Neural cell (in vitro differentiated cells): Measurements from ENCODE around the gene STRBP. TPM values are rescaled to one million over a fixed set of nuclear protein-coding genes. Genes with fewer than 3 reads are reported as not detected.

Experiments
- H2AFZ ChIP-seq: fragments of 200-600, 300-800 bp; sonication (generic), shearing (Covaris generic); 2 replicates; pipeline ENCODE4 v1.6.0; 2014; ENCODE audit warnings: low read depth, mild to moderate bottlenecking, antibody characterized with exemption, low read length, moderate library complexity
- H3F3A ChIP-seq: fragments of 200-600 bp; shearing (Covaris generic); 2 replicates; pipeline ENCODE4 v1.6.1; 2016; ENCODE audit warnings: mild to moderate bottlenecking, moderate library complexity, mixed read lengths, antibody characterized with exemption, low read length; ENCODE audit not compliant: insufficient read depth, poor library complexity, severe bottlenecking
- H3K27ac ChIP-seq: fragments of 200-600, 300-800 bp; sonication (generic), shearing (Covaris generic); 2 replicates; pipeline ENCODE4 v1.5.1; 2014; ENCODE audit warnings: mild to moderate bottlenecking, low read length, moderate library complexity
- H3K27me3 ChIP-seq: fragments of 300-800, 200-600 bp; sonication (generic), shearing (Covaris generic); 2 replicates; pipeline ENCODE4 v1.6.0; 2014; ENCODE audit warnings: mild to moderate bottlenecking, low read depth, low read length, moderate library complexity; ENCODE audit not compliant: insufficient read depth
- H3K36me3 ChIP-seq: fragments of 300-800, 200-600 bp; sonication (generic), shearing (Covaris generic); 2 replicates; pipeline ENCODE4 v1.5.1; 2014; ENCODE audit warnings: mild to moderate bottlenecking, antibody characterized with exemption, low read length, moderate library complexity; ENCODE audit not compliant: insufficient read depth
- H3K4me2 ChIP-seq: fragments of 300-800, 200-600 bp; sonication (generic), shearing (Covaris generic); 2 replicates; pipeline ENCODE4 v1.6.0; 2014; ENCODE audit warnings: mild to moderate bottlenecking, low read length
- H3K4me3 ChIP-seq: fragments of 300-800, 200-600 bp; sonication (generic), shearing (Covaris generic); 2 replicates; pipeline ENCODE4 v1.5.1; 2014; ENCODE audit warnings: mild to moderate bottlenecking, low read length, moderate library complexity
- H3K79me2 ChIP-seq: fragments of 200-600 bp; shearing (Covaris generic); replicated peaks from 2 replicates; pipeline ENCODE4 v1.6.0; 2014; ENCODE audit warnings: mild to moderate bottlenecking, low read length, moderate library complexity; ENCODE audit not compliant: insufficient read depth
- H3K9ac ChIP-seq: fragments of 300-800, 200-600 bp; sonication (generic), shearing (Covaris generic); 2 replicates; pipeline ENCODE4 v1.6.1; 2016; ENCODE audit warnings: mild to moderate bottlenecking, low read length, mixed read lengths
- H3K9me2 ChIP-seq: fragments of 200-600 bp; shearing (Covaris generic); 2 replicates; pipeline ENCODE4 v1.6.1; 2016; ENCODE audit warnings: mild to moderate bottlenecking, low read length, mixed read lengths; ENCODE audit not compliant: insufficient read depth
- H3K9me3 ChIP-seq: fragments of 200-600, 300-800 bp; sonication (generic), shearing (Covaris generic); 2 replicates; pipeline ENCODE4 v1.6.1; 2016; ENCODE audit warnings: mild to moderate bottlenecking, mixed run types, low read length, moderate library complexity, mixed read lengths
- H4K20me1 ChIP-seq: fragments of 200-600 bp; shearing (Covaris generic); 2 replicates; pipeline ENCODE4 v1.6.1; 2016; ENCODE audit warnings: mild to moderate bottlenecking, mixed run types; ENCODE audit not compliant: insufficient read depth
- CTCF ChIP-seq: fragments of 450-650 bp; IDR thresholded peaks from 2 replicates; pipeline ENCODE4 v1.5.1; 2014; ENCODE audit warnings: antibody characterized with exemption, mild to moderate bottlenecking, moderate library complexity; ENCODE audit not compliant: poor library complexity, severe bottlenecking
- EP300 ChIP-seq: fragments of 450-650 bp; conservative IDR thresholded peaks from 2 replicates; pipeline ENCODE4 v1.6.1; 2014; ENCODE audit warnings: antibody characterized with exemption, mild to moderate bottlenecking, moderate library complexity; ENCODE audit not compliant: poor library complexity, severe bottlenecking
- EZH2 ChIP-seq: fragments of 200-600, 300-800 bp; shearing (Covaris generic), sonication (generic); IDR thresholded peaks from 2 replicates; pipeline ENCODE4 v1.6.1; 2014; ENCODE audit warnings: antibody characterized with exemption, low read length, borderline replicate concordance, mild to moderate bottlenecking; ENCODE audit not compliant: insufficient read depth, poor library complexity, severe bottlenecking
- MXI1 ChIP-seq: fragments of 450-650 bp; conservative IDR thresholded peaks from 2 replicates; pipeline ENCODE4 v1.6.1; 2014; ENCODE audit warnings: antibody characterized with exemption, mild to moderate bottlenecking; ENCODE audit not compliant: poor library complexity, severe bottlenecking
- POLR2AphosphoS5 ChIP-seq: IDR thresholded peaks from 2 replicates; pipeline ENCODE4 v1.6.1; 2012
- RAD21 ChIP-seq: fragments of 450-650 bp; conservative IDR thresholded peaks from 2 replicates; pipeline ENCODE4 v1.6.1; 2014; ENCODE audit warnings: antibody characterized with exemption, mild to moderate bottlenecking, moderate library complexity
- SMC3 ChIP-seq: fragments of 450-650 bp; conservative IDR thresholded peaks from 2 replicates; pipeline ENCODE4 v1.6.1; 2014; ENCODE audit warnings: antibody characterized with exemption, mild to moderate bottlenecking, moderate library complexity; ENCODE audit not compliant: poor library complexity
- TAF1 ChIP-seq: IDR thresholded peaks from 2 replicates; pipeline ENCODE4 v1.6.1; 2012; ENCODE audit warnings: low read depth
- polyA plus RNA-seq: library from polyadenylated mRNA; depleted of rRNA; stranded (reverse); fragments of >200 nt; gene quantifications from 2 replicates; pipeline ENCODE4 v1.2.3, GENCODE V29; 2014
- TF ChIP-seq, protein P1 (sequence below): IDR thresholded peaks from 2 replicates; pipeline ENCODE4 v1.6.1; 2012; ENCODE audit warnings: borderline replicate concordance

The STRBP gene
- polyA plus RNA-seq, 1 donor from 2014 or later = 64.6 TPM

GRCh38 chr9:123167474-123167873, 100.9 kb downstream of the STRBP start:
- Histone ChIP-seq H2AFZ (no peak overlapping the region), H3K4me2 (no peak overlapping the region), H3K79me2 (no peaks in the 10 kb centered on the region), H3K27ac (no peak overlapping the region), H3K4me3 (no peak overlapping the region), H3F3A (no peaks in the 10 kb centered on the region), H3K9ac (no peak overlapping the region), H3K36me3 (no peaks in the 10 kb centered on the region), H4K20me1 (no peaks in the 10 kb centered on the region), H3K9me2 (no peaks in the 10 kb centered on the region), H3K27me3 (no peaks in the 10 kb centered on the region), H3K9me3 (no peaks in the 10 kb centered on the region)
- no peak for TF ChIP-seq EP300
- TF ChIP-seq TAF1 = no peak
- TF ChIP-seq SMC3 = no peak
- no peak for TF ChIP-seq RAD21
- TF ChIP-seq POLR2AphosphoS5 = no peak
- TF ChIP-seq MXI1 = no peak
- TF ChIP-seq CTCF = no peak
- no peak for TF ChIP-seq EZH2
- TF ChIP-seq, protein P1, sequence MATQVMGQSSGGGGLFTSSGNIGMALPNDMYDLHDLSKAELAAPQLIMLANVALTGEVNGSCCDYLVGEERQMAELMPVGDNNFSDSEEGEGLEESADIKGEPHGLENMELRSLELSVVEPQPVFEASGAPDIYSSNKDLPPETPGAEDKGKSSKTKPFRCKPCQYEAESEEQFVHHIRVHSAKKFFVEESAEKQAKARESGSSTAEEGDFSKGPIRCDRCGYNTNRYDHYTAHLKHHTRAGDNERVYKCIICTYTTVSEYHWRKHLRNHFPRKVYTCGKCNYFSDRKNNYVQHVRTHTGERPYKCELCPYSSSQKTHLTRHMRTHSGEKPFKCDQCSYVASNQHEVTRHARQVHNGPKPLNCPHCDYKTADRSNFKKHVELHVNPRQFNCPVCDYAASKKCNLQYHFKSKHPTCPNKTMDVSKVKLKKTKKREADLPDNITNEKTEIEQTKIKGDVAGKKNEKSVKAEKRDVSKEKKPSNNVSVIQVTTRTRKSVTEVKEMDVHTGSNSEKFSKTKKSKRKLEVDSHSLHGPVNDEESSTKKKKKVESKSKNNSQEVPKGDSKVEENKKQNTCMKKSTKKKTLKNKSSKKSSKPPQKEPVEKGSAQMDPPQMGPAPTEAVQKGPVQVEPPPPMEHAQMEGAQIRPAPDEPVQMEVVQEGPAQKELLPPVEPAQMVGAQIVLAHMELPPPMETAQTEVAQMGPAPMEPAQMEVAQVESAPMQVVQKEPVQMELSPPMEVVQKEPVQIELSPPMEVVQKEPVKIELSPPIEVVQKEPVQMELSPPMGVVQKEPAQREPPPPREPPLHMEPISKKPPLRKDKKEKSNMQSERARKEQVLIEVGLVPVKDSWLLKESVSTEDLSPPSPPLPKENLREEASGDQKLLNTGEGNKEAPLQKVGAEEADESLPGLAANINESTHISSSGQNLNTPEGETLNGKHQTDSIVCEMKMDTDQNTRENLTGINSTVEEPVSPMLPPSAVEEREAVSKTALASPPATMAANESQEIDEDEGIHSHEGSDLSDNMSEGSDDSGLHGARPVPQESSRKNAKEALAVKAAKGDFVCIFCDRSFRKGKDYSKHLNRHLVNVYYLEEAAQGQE = no peak

GRCh38 chr9:123165813-123166212, 102.6 kb downstream of the STRBP start:
- H3K79me2 ChIP-seq = no peaks in the 10 kb centered on the region
- no peak overlapping the region for H3K4me3 ChIP-seq
- H3K36me3 ChIP-seq = no peaks in the 10 kb centered on the region
- no peak overlapping the region for H3K4me2 ChIP-seq
- no peaks in the 10 kb centered on the region for H4K20me1 ChIP-seq
- no peak for TF ChIP-seq SMC3
- TF ChIP-seq POLR2AphosphoS5 = no peak
- no peak for TF ChIP-seq EZH2
- TF ChIP-seq CTCF = no peak
- no peak for TF ChIP-seq RAD21
- TF ChIP-seq TAF1 = no peak
- TF ChIP-seq, protein P1 = no peak
- TF ChIP-seq MXI1 = no peak
- no peak for TF ChIP-seq EP300
- no peak overlapping the region for H2AFZ ChIP-seq
- no peaks in the 10 kb centered on the region for H3K9me3 ChIP-seq
- no peaks in the 10 kb centered on the region for H3F3A ChIP-seq
- no peaks in the 10 kb centered on the region for H3K9me2 ChIP-seq
- no peak overlapping the region for H3K9ac ChIP-seq
- H3K27ac ChIP-seq = no peak overlapping the region
- no peaks in the 10 kb centered on the region for H3K27me3 ChIP-seq
